SK-N-SH (cell line): ENCODE measurements around the gene PRSS1. TPM values are rescaled to one million over a fixed set of nuclear protein-coding genes. Genes with fewer than 3 reads are reported as not detected.

Experiments
- CTCF ChIA-PET: fragments of 300-600, 350-600 bp; formaldehyde crosslinking; extraction: SDS; loops from one replicate; lab custom pipeline; 2021; lab: Yijun Ruan, JAX
- POLR2A ChIA-PET: fragments of 350-600 bp; sonication (Branson Sonifier 250); formaldehyde crosslinking; extraction: SDS; loops from one replicate; lab custom pipeline; 2020; ENCODE audit warnings: antibody characterized with exemption, inconsistent platforms; lab: Yijun Ruan, JAX
- DNase-seq: peaks from one replicate; pipeline ENCODE4 v3.0.0; 2012
- H2AFZ ChIP-seq: fragments of 200-600 bp; sonication (generic); 2 replicates; pipeline ENCODE4 v1.8.1; 2016; ENCODE audit warnings: antibody characterized with exemption, mild to moderate bottlenecking, low read depth
- H3F3A ChIP-seq: fragments of 200-600 bp; sonication (generic); replicated peaks from 2 replicates; pipeline ENCODE3; 2016; ENCODE audit warnings: antibody characterized with exemption, mild to moderate bottlenecking; ENCODE audit not compliant: insufficient read depth
- H3K27ac ChIP-seq, 2 experiments: fragments of 200-500 bp in 1 of 2; fragments of 200-600 bp in 1 of 2; sonication (Bioruptor generic) in 1 of 2; sonication (generic), shearing (Covaris generic) in 1 of 2; 2 replicates each; pipeline versions ENCODE4 v1.5.1 to v1.6.1; 2014 to 2016; ENCODE audit warnings: low read depth in 2 of 2, inconsistent platforms in 1 of 2, low read length in 1 of 2, mild to moderate bottlenecking in 1 of 2, mixed read lengths in 1 of 2
- H3K27me3 ChIP-seq: fragments of 200-600 bp; sonication (generic), shearing (Covaris generic); 2 replicates; pipeline ENCODE4 v1.6.1; 2016; ENCODE audit warnings: mixed run types; ENCODE audit not compliant: insufficient read depth
- H3K36me3 ChIP-seq, 2 experiments: fragments of 200-500 bp in 1 of 2; fragments of 200-600 bp in 1 of 2; sonication (Bioruptor generic) in 1 of 2; sonication (generic) in 1 of 2; replicated peaks in 1 of 2; 2 replicates each; pipeline versions ENCODE3 to v1.5.1; 2014 to 2016; ENCODE audit warnings: low read length in 1 of 2, mild to moderate bottlenecking in 1 of 2; ENCODE audit not compliant: insufficient read depth in 2 of 2, control insufficient read depth in 1 of 2
- H3K4me1 ChIP-seq, 2 experiments: fragments of 200-500 bp in 1 of 2; fragments of 200-600 bp in 1 of 2; sonication (Bioruptor generic) in 1 of 2; sonication (generic), shearing (Covaris generic) in 1 of 2; 2 replicates each; pipeline versions ENCODE4 v1.5.1 to v1.6.1; 2014 to 2016; ENCODE audit warnings: low read depth in 1 of 2, low read length in 1 of 2, mixed run types in 1 of 2; ENCODE audit not compliant: insufficient read depth in 2 of 2, control insufficient read depth in 1 of 2
- H3K4me2 ChIP-seq: fragments of 200-600 bp; sonication (generic), shearing (Covaris generic); 2 replicates; pipeline ENCODE4 v1.6.1; 2017; ENCODE audit warnings: mixed run types
- H3K4me3 ChIP-seq, 2 experiments: fragments of 200-500 bp in 1 of 2; fragments of 200-600 bp in 1 of 2; sonication (Bioruptor generic) in 1 of 2; sonication (generic), shearing (Covaris generic) in 1 of 2; 2 replicates each; pipeline versions ENCODE4 v1.5.1 to v1.8.1; 2014 to 2016; ENCODE audit warnings: low read depth in 2 of 2, inconsistent platforms in 1 of 2, low read length in 1 of 2, mild to moderate bottlenecking in 1 of 2, mixed read lengths in 1 of 2, moderate library complexity in 1 of 2
- H3K79me2 ChIP-seq: fragments of 200-600 bp; sonication (generic); 2 replicates; pipeline ENCODE4 v1.8.1; 2017; ENCODE audit warnings: mild to moderate bottlenecking; ENCODE audit not compliant: insufficient read depth
- H3K9ac ChIP-seq: fragments of 200-600 bp; sonication (generic); 2 replicates; pipeline ENCODE4 v1.6.1; 2017; ENCODE audit warnings: mixed run types
- H3K9me2 ChIP-seq: fragments of 200-600 bp; sonication (generic); 2 replicates; pipeline ENCODE4 v1.6.1; 2017; ENCODE audit warnings: mixed run types
- H3K9me3 ChIP-seq: fragments of 200-600 bp; sonication (generic); 2 replicates; pipeline ENCODE4 v1.6.1; 2017; ENCODE audit warnings: mixed run types, mild to moderate bottlenecking, moderate library complexity
- H4K20me1 ChIP-seq: fragments of 200-600 bp; sonication (generic); 2 replicates; pipeline ENCODE4 v1.6.1; 2017; ENCODE audit warnings: mild to moderate bottlenecking, mixed run types; ENCODE audit not compliant: insufficient read depth
- CHD2 ChIP-seq: fragments of 150-350 bp; IDR thresholded peaks from 2 replicates; pipeline ENCODE4 v1.6.1; 2018; ENCODE audit warnings: low read length; ENCODE audit not compliant: partially characterized antibody
- CTCF ChIP-seq: fragments of 200-600 bp; sonication (generic); IDR thresholded peaks from 2 replicates; pipeline ENCODE4 v1.6.1; 2017; ENCODE audit warnings: antibody characterized with exemption, mild to moderate bottlenecking, moderate library complexity
- FOSL2 ChIP-seq: IDR thresholded peaks from 2 replicates; pipeline ENCODE4 v1.4.0; 2012; ENCODE audit warnings: low read depth, mild to moderate bottlenecking, moderate library complexity, borderline replicate concordance
- GABPA ChIP-seq: IDR thresholded peaks from 2 replicates; pipeline ENCODE4 v1.4.0; 2012; ENCODE audit warnings: low read depth, mild to moderate bottlenecking
- IRF3 ChIP-seq: fragments of 150-350 bp; IDR thresholded peaks from 2 replicates; pipeline ENCODE4 v1.6.1; 2016; ENCODE audit warnings: mild to moderate bottlenecking, low read depth, low read length
- JUND ChIP-seq: IDR thresholded peaks from 2 replicates; pipeline ENCODE4 v1.4.0; 2012
- MAX ChIP-seq: IDR thresholded peaks from 2 replicates; pipeline ENCODE4 v1.4.0; 2012; ENCODE audit warnings: low read depth
- MEF2A ChIP-seq: IDR thresholded peaks from 2 replicates; pipeline ENCODE4 v1.4.0; 2012; ENCODE audit warnings: low read depth, borderline replicate concordance
- NRF1 ChIP-seq: IDR thresholded peaks from 2 replicates; pipeline ENCODE4 v1.6.1; 2012; ENCODE audit warnings: low read depth, mild to moderate bottlenecking, low read length
- POLR2AphosphoS5 ChIP-seq: IDR thresholded peaks from 2 replicates; pipeline ENCODE4 v1.6.1; 2012; ENCODE audit warnings: low read depth, low read length
- RAD21 ChIP-seq: IDR thresholded peaks from 2 replicates; pipeline ENCODE4 v1.6.1; 2012; ENCODE audit warnings: mild to moderate bottlenecking, low read length
- RXRA ChIP-seq: IDR thresholded peaks from 2 replicates; pipeline ENCODE4 v1.4.0; 2012; ENCODE audit warnings: low read depth, mild to moderate bottlenecking, borderline replicate concordance
- SIN3A ChIP-seq: IDR thresholded peaks from 2 replicates; pipeline ENCODE4 v1.6.1; 2012; ENCODE audit warnings: low read depth, mild to moderate bottlenecking, low read length, moderate library complexity, borderline replicate concordance
- SMC3 ChIP-seq: IDR thresholded peaks from 2 replicates; pipeline ENCODE4 v1.6.1; 2012; ENCODE audit warnings: low read depth, low read length, improper control_type of control experiment
- TCF12 ChIP-seq: IDR thresholded peaks from 2 replicates; pipeline ENCODE4 v1.4.0; 2012
- TEAD4 ChIP-seq: IDR thresholded peaks from 2 replicates; pipeline ENCODE4 v1.4.0; 2012; ENCODE audit warnings: mild to moderate bottlenecking, borderline replicate concordance; ENCODE audit not compliant: insufficient read depth
- YY1 ChIP-seq: IDR thresholded peaks from 2 replicates; pipeline ENCODE4 v1.4.0; 2012; ENCODE audit warnings: low read depth, mild to moderate bottlenecking
- ZBTB33 ChIP-seq: IDR thresholded peaks from 2 replicates; pipeline ENCODE4 v1.4.0; 2012; ENCODE audit warnings: low read depth, borderline replicate concordance
- WGBS: methylation state at CpG from one replicate; pipeline ENCODE4 v1.1.6; 2017; ENCODE audit warnings: low lambda C conversion rate; 5-methylcytosine and 5-hydroxymethylcytosine counted together
- polyA plus RNA-seq, 3 experiments: library from polyadenylated mRNA; depleted of rRNA; stranded (reverse); fragments of >200 nt; gene quantifications; 2 replicates each; pipeline ENCODE4 v1.2.3, GENCODE V29; 2012

PRSS1 gene
- polyA plus RNA-seq, 1 of the 3 experiments (the other 2 are of a cell fraction), result not detected

GRCh38 chr7:142711196-142711595 lies 38.1 kb upstream of the PRSS1 start:
- CTCF ChIA-PET, result interaction anchor here (1.7 to 4.6 kb wide), 7 partner anchors 9 to 176 kb away, joined by 3 to 27 read pairs (median 7); no protein-coding TSS in a partner anchor
- H3K36me3 ChIP-seq, result no peaks in the 10 kb centered on the region
- H3K4me2 ChIP-seq, result no peak overlapping the region
- H3K79me2 ChIP-seq, result no peaks in the 10 kb centered on the region
- no peaks in the 10 kb centered on the region for H3F3A ChIP-seq
- POLR2A ChIA-PET, result no interaction called here
- no peaks in the 10 kb centered on the region; a peak in 1 of 4 replicates for H3K4me1 ChIP-seq
- no peak overlapping the region for H3K9ac ChIP-seq
- WGBS, result 33% methylated on average over 2 of the region's 2 CpGs
- peaks cover 6% of the 10 kb centered on the region; the same call in 1 of the 2 replicates for H3K27me3 ChIP-seq
- no peaks in the 10 kb centered on the region for H3K9me3 ChIP-seq
- H2AFZ ChIP-seq, result no peak overlapping the region
- H3K4me3 ChIP-seq, result no peak overlapping the region
- TF ChIP-seq TEAD4 (no peak), IRF3 (no peak), MAX (no peak), YY1 (no peak), POLR2AphosphoS5 (no peak), ZBTB33 (no peak), SIN3A (no peak), TCF12 (no peak), GABPA (no peak), MEF2A (no peak), JUND (no peak)
- DNase-seq, result no peak
- H4K20me1 ChIP-seq, result no peaks in the 10 kb centered on the region
- H3K9me2 ChIP-seq, result no peaks in the 10 kb centered on the region
- no peak overlapping the region for H3K27ac ChIP-seq

- Histone ChIP-seq H3K79me2 (no peaks in the 10 kb centered on the region), H3K4me3 (no peak overlapping the region), H3K36me3 (no peaks in the 10 kb centered on the region), H3K4me2 (no peak overlapping the region), H3K4me1 (no peaks in the 10 kb centered on the region; a peak in 1 of 4 replicates), H3K9ac (no peak overlapping the region), H2AFZ (no peak overlapping the region), H3F3A (no peaks in the 10 kb centered on the region), H3K9me3 (no peaks in the 10 kb centered on the region), H3K27me3 (peaks cover 6% of the 10 kb centered on the region; the same call in 1 of the 2 replicates), H3K27ac (no peak overlapping the region), H4K20me1 (no peaks in the 10 kb centered on the region), H3K9me2 (no peaks in the 10 kb centered on the region)
- DNase-seq, result peak; percentile 36
- WGBS, result 39% methylated on average over 18 of the region's 18 CpGs
- TF ChIP-seq RXRA, result no peak
- TF ChIP-seq SIN3A, result no peak
- TF ChIP-seq NRF1, result no peak
- TF ChIP-seq CHD2, result peak; percentile 21
- peak; percentile 59 for TF ChIP-seq RAD21
- TF ChIP-seq SMC3, result peak; percentile 54
- no peak for TF ChIP-seq FOSL2
- TF ChIP-seq CTCF, result peak; percentile 90
- CTCF ChIA-PET, result interaction anchor here (0.6 to 6.1 kb wide), 45 partner anchors 9 to 224 kb away, joined by 3 to 76 read pairs (median 5); partner anchors contain the start of genes EPHB6 and PRSS2
- POLR2A ChIA-PET, result no interaction called here
Observed at GRCh38 chr7:142711746-142712616, 37.3 kb upstream of the PRSS1 start.
